ENCODE results near the gene MAML3. TPM values are rescaled to one million over a fixed set of nuclear protein-coding genes. Genes with fewer than 3 reads are reported as not detected.

Gene MAML3
- total and polyA plus RNA-seq, 2 of the 13 experiments (the other 11 are each of a cell fraction or from before 2014, with no cell fraction given): 0.05 to 0.13 TPM

DNA sequence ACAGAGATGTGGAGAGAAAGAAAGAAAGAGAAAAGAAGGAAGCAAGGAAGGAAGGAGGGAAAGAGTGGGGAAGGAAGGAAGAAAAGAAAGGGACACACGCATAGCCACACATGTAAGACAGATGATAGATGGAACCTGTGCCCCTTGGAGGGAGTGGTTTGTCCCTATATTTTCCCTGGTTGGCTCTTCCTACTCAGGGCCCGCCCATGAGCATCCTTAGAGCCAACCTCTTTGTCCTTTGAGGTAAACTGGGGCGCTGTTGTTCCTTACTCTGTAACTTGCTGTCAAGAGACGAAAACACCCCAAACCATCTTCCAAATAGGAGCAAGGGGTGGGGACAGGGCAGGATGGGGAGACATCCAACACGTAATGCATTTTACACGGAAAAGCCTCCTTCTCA is 220.9 kb downstream of the MAML3 start (continued):
- TF ChIP-seq, protein P1, sequence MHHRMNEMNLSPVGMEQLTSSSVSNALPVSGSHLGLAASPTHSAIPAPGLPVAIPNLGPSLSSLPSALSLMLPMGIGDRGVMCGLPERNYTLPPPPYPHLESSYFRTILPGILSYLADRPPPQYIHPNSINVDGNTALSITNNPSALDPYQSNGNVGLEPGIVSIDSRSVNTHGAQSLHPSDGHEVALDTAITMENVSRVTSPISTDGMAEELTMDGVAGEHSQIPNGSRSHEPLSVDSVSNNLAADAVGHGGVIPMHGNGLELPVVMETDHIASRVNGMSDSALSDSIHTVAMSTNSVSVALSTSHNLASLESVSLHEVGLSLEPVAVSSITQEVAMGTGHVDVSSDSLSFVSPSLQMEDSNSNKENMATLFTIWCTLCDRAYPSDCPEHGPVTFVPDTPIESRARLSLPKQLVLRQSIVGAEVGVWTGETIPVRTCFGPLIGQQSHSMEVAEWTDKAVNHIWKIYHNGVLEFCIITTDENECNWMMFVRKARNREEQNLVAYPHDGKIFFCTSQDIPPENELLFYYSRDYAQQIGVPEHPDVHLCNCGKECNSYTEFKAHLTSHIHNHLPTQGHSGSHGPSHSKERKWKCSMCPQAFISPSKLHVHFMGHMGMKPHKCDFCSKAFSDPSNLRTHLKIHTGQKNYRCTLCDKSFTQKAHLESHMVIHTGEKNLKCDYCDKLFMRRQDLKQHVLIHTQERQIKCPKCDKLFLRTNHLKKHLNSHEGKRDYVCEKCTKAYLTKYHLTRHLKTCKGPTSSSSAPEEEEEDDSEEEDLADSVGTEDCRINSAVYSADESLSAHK (CRISPR knock-in tag; IDR thresholded peaks at IDR 0.05; ENCODE audit: borderline replicate concordance): no peak

DNA sequence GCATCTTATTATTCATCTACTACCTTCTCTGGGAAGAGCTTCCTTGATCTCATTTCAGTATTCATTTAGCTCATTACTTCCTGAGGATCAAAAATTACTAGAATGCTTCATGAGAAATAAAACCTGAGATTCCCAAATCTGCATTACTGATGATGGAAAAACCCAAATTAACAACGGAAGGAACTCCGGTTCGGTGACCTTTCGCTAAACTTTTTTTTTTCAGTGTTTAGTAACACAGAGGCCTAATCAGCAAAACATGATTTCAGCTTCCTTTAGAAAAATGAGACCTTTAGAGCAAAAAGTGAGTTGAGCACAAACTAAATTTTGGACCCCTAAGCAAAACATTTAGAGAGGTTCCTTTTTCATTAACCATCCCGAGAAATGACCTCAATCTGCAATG is 229.2 kb downstream of the MAML3 start:
- Histone ChIP-seq H3K4me3 (replicated peaks in 1 of 3; ENCODE audit: insufficient read depth in 1 of 3, low read depth in 2 of 3, low read length in 3 of 3) (no peak overlapping the region), H3K4me1 (ENCODE audit: insufficient read depth, low read length) (peaks cover 26% of the 10 kb centered on the region), H4K20me1 (ENCODE audit: insufficient read depth, low read length) (no peaks in the 10 kb centered on the region), H3K4me2 (ENCODE audit: low read depth, low read length) (no peak overlapping the region), H3K79me2 (ENCODE audit: insufficient read depth, low read length) (no peaks in the 10 kb centered on the region), H3K9ac (ENCODE audit: insufficient read depth, low read depth, low read length) (no peak overlapping the region), H3K36me3 (replicated peaks in 1 of 2; ENCODE audit: control insufficient read depth in 1 of 2, insufficient read depth in 2 of 2, low read length in 2 of 2) (no peaks in the 10 kb centered on the region), H3K9me3 (ENCODE audit: low read length) (no peaks in the 10 kb centered on the region), H3K27ac (ENCODE audit: extremely low read length, insufficient read depth, low read length) (no peak overlapping the region), H2AFZ (ENCODE audit: low read length) (no peak overlapping the region), H3K27me3 (ENCODE audit: control insufficient read depth in 1 of 2, insufficient read depth in 2 of 2, low read length in 2 of 2) (peaks cover 3 to 18% of the 10 kb centered on the region in 2 experiments; a peak in 4 of 5 replicates)
- DNase-seq (ENCODE audit: low spot score) (no peak), ATAC-seq (no peak), FAIRE-seq (no peak)
- 60% methylated on average over 5 of the region's 5 CpGs for WGBS (ENCODE audit: low lambda C conversion rate)
- in situ Hi-C loops (cut with HindIII; ENCODE audit: extremely low pct_ligation_motif_present, low pct_unique_long_range_greater_than_20kb) (no loop called here), intact Hi-C loops (cut with micrococcal nuclease; ENCODE audit: unreplicated experiment) (no loop called here)
- ChIA-PET POLR2A (no interaction called here), CTCF (ENCODE audit: low intra/inter-chr PET ratio, low total read pairs) (no interaction called here)
- TF ChIP-seq ZNF589 (CRISPR knock-in tag; conservative IDR thresholded peaks at IDR 0.05): no peak
- TF ChIP-seq, protein P2, sequence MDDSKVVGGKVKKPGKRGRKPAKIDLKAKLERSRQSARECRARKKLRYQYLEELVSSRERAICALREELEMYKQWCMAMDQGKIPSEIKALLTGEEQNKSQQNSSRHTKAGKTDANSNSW (CRISPR knock-in tag; IDR thresholded peaks at IDR 0.05; ENCODE audit: borderline replicate concordance): no peak
- TF ChIP-seq ZSCAN22 (CRISPR knock-in tag; IDR thresholded peaks at IDR 0.05): no peak
- no peak for TF ChIP-seq RFX3 (CRISPR knock-in tag; IDR thresholded peaks at IDR 0.05)
- TF ChIP-seq, protein P3, sequence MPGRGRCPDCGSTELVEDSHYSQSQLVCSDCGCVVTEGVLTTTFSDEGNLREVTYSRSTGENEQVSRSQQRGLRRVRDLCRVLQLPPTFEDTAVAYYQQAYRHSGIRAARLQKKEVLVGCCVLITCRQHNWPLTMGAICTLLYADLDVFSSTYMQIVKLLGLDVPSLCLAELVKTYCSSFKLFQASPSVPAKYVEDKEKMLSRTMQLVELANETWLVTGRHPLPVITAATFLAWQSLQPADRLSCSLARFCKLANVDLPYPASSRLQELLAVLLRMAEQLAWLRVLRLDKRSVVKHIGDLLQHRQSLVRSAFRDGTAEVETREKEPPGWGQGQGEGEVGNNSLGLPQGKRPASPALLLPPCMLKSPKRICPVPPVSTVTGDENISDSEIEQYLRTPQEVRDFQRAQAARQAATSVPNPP (CRISPR knock-in tag; IDR thresholded peaks at IDR 0.05): no peak
- no peak for TF ChIP-seq RFXANK (CRISPR knock-in tag; IDR thresholded peaks at IDR 0.05)
- BruUV-seq (replicated peaks): no TSS peak

Data from HepG2 (cell line).